Adipose tissue (tissue), 3 donors: ENCODE measurements around the gene XPR1. TPM values are rescaled to one million over a fixed set of nuclear protein-coding genes. Genes with fewer than 3 reads are reported as not detected.

Source experiments
- polyA plus RNA-seq, 3 donors: library from polyadenylated mRNA; stranded (reverse); fragments of 200-250 nt; gene quantifications; one replicate each; pipeline ENCODE4 v1.2.3, GENCODE V29; 2013
- donor health status: healthy with polysubstance abuse.
- donor health status: Bipolar disorder and iron deficiency.
- donor health status: healthy.

Gene XPR1
- polyA plus RNA-seq, 3 donors: 3.6 to 5.4 (median 5.1) TPM

Other genes starting within 250 kb of the XPR1 start
- gene ACBD6, start 129.4 kb upstream of the XPR1 start, polyA plus RNA-seq: 10 to 100 TPM; 17.9 to 27.4 (median 23.4) TPM
- not detected for gene OVAAL, start 73.1 kb upstream of the XPR1 start, polyA plus RNA-seq